Stimulated activated CD8-positive, alpha-beta memory T cell treated with anti-CD3 and anti-CD28 coated beads, Interleukin-4, amount 100 ng/mL, for 24 hours (primary cell): ENCODE results near the gene PRRC1.
"Not testable (repeated sequence)": the region's sequence is repeated elsewhere in the genome, so short reads cannot be mapped to it uniquely, and the experiment has no call there.

Experiments used
- DNase-seq: peaks from one replicate; pipeline ENCODE4 v3.0.0-alpha.2; 2020; ENCODE audit warnings: low read depth

The PRRC1 gene

GRCh38 chr5:127517480-127518318 is at the start of gene PRRC1:
Gene PRRC1, plus strand, starts transcription at chr5:127517640. Its CDS starts 5,840 bp downstream, at chr5:127523480.
- DNase-seq: peak; percentile 77

- DNase-seq: no peak
Measured at GRCh38 chr5:127471211-127471610, 46.2 kb upstream of the PRRC1 start.

- DNase-seq: no peak
Measured at GRCh38 chr5:127472700-127473099, 44.7 kb upstream of the PRRC1 start.

GRCh38 chr5:127486471-127486870 is 31.0 kb upstream of the PRRC1 start:
- DNase-seq: no peak

- no peak for DNase-seq
Measured at GRCh38 chr5:127492854-127493738, 24.3 kb upstream of the PRRC1 start.

- no peak for DNase-seq
Measured at GRCh38 chr5:127498548-127498947, 18.9 kb upstream of the PRRC1 start.

- no peak for DNase-seq
Measured at GRCh38 chr5:127505905-127506304, 11.5 kb upstream of the PRRC1 start.

GRCh38 chr5:127506616-127507015 is 10.8 kb upstream of the PRRC1 start:
- DNase-seq: no peak

GRCh38 chr5:127508644-127509373 is 8.6 kb upstream of the PRRC1 start:
- no peak for DNase-seq

- DNase-seq: no peak
Measured at GRCh38 chr5:127513408-127513970, 4.0 kb upstream of the PRRC1 start.

GRCh38 chr5:127514816-127515215 is 2.6 kb upstream of the PRRC1 start:
- no peak for DNase-seq

GRCh38 chr5:127515693-127516440 is 1.6 kb upstream of the PRRC1 start:
- no peak for DNase-seq

GRCh38 chr5:127517110-127517479 is 345 bp upstream of the PRRC1 start:
- no peak for DNase-seq

GRCh38 chr5:127518319-127518621 is 830 bp downstream of the PRRC1 start:
- DNase-seq: no peak

- DNase-seq: no peak
Measured at GRCh38 chr5:127519527-127519926, 2.1 kb downstream of the PRRC1 start.

- no peak for DNase-seq
Measured at GRCh38 chr5:127521138-127521770, 3.8 kb downstream of the PRRC1 start.

GRCh38 chr5:127525181-127525580 is 7.7 kb downstream of the PRRC1 start:
- DNase-seq: no peak

GRCh38 chr5:127529904-127530682 is 12.7 kb downstream of the PRRC1 start:
- no peak for DNase-seq

GRCh38 chr5:127536687-127537086 is 19.2 kb downstream of the PRRC1 start:
- no peak for DNase-seq

GRCh38 chr5:127540553-127540952 is 23.1 kb downstream of the PRRC1 start:
- DNase-seq: not testable (repeated sequence)
